ENCODE results near the gene SUSD1. TPM values are rescaled to one million over a fixed set of nuclear protein-coding genes. Genes with fewer than 3 reads are reported as not detected.

The SUSD1 gene
- total and polyA plus RNA-seq, 2 of the 13 experiments (the other 11 are each of a cell fraction or from before 2014, with no cell fraction given), result 25.9 to 32.3 TPM

GRCh38 chr9:111994831-111995458, 180.2 kb downstream of the SUSD1 start:
- no peak overlapping the region for H3K4me3 ChIP-seq (replicated peaks in 1 of 3; ENCODE audit: insufficient read depth in 1 of 3, low read depth in 2 of 3, low read length in 3 of 3)
- in situ Hi-C loops (cut with HindIII; ENCODE audit: extremely low pct_ligation_motif_present, low pct_unique_long_range_greater_than_20kb) (no loop called here), intact Hi-C loops (cut with micrococcal nuclease; ENCODE audit: unreplicated experiment) (no loop called here)
- FAIRE-seq, result peak; percentile 42
- ChIA-PET CTCF (ENCODE audit: low intra/inter-chr PET ratio, low total read pairs) (no interaction called here), POLR2A (no interaction called here)
- no peak overlapping the region for H2AFZ ChIP-seq (ENCODE audit: low read length)
- no peaks in the 10 kb centered on the region for H4K20me1 ChIP-seq (ENCODE audit: insufficient read depth, low read length)
- H3K79me2 ChIP-seq (ENCODE audit: insufficient read depth, low read length), result no peaks in the 10 kb centered on the region
- no peak for ATAC-seq
- H3K4me2 ChIP-seq (ENCODE audit: low read depth, low read length), result no peak overlapping the region
- no peaks in the 10 kb centered on the region for H3K9me3 ChIP-seq (ENCODE audit: low read length)
- H3K27me3 ChIP-seq (ENCODE audit: control insufficient read depth in 1 of 2, insufficient read depth in 2 of 2, low read length in 2 of 2), result peaks cover 0 to 1% of the 10 kb centered on the region in 2 experiments; a peak in 1 of 5 replicates
- no TSS peak for BruUV-seq (replicated peaks)
- peaks cover 23% of the 10 kb centered on the region for H3K4me1 ChIP-seq (ENCODE audit: insufficient read depth, low read length)
- no peaks in the 10 kb centered on the region for H3K36me3 ChIP-seq (replicated peaks in 1 of 2; ENCODE audit: control insufficient read depth in 1 of 2, insufficient read depth in 2 of 2, low read length in 2 of 2)
- DNase-seq (ENCODE audit: low spot score), result no peak
- TF ChIP-seq ATF7 (IDR thresholded peaks at IDR 0.05), result no peak
- TF ChIP-seq ATF7 (CRISPR knock-in tag; IDR thresholded peaks at IDR 0.05), result no peak
- no peak for TF ChIP-seq AKAP8 (CRISPR knock-in tag; IDR thresholded peaks at IDR 0.05)
- TF ChIP-seq, protein P1, sequence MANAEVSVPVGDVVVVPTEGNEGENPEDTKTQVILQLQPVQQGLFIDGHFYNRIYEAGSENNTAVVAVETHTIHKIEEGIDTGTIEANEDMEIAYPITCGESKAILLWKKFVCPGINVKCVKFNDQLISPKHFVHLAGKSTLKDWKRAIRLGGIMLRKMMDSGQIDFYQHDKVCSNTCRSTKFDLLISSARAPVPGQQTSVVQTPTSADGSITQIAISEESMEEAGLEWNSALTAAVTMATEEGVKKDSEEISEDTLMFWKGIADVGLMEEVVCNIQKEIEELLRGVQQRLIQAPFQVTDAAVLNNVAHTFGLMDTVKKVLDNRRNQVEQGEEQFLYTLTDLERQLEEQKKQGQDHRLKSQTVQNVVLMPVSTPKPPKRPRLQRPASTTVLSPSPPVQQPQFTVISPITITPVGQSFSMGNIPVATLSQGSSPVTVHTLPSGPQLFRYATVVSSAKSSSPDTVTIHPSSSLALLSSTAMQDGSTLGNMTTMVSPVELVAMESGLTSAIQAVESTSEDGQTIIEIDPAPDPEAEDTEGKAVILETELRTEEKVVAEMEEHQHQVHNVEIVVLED (CRISPR knock-in tag; IDR thresholded peaks at IDR 0.05; ENCODE audit: borderline replicate concordance), result no peak
- no peak for TF ChIP-seq SIX4 (CRISPR knock-in tag; IDR thresholded peaks at IDR 0.05)
- TF ChIP-seq CREB1 (IDR thresholded peaks at IDR 0.05), result no peak
- no peak for TF ChIP-seq CREB1 (CRISPR knock-in tag; IDR thresholded peaks at IDR 0.05)
- no peak for TF ChIP-seq FLYWCH1 (CRISPR knock-in tag; IDR thresholded peaks at IDR 0.05)
- no peak for TF ChIP-seq ZNF761 (CRISPR knock-in tag; conservative IDR thresholded peaks at IDR 0.05)
- no peak for TF ChIP-seq ZNF33B (CRISPR knock-in tag; IDR thresholded peaks at IDR 0.05)
- TF ChIP-seq ZNF225 (CRISPR knock-in tag; IDR thresholded peaks at IDR 0.05), result no peak
- TF ChIP-seq ZNF350 (CRISPR knock-in tag; IDR thresholded peaks at IDR 0.05; ENCODE audit: borderline replicate concordance, low read depth), result no peak
- TF ChIP-seq, protein P2, sequence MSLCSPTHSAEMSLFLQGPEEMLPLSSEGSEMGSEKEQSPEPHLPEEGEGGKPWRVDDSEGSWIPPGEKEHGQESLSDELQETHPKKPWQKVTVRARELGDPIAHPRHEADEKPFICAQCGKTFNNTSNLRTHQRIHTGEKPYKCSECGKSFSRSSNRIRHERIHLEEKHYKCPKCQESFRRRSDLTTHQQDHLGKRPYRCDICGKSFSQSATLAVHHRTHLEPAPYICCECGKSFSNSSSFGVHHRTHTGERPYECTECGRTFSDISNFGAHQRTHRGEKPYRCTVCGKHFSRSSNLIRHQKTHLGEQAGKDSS (CRISPR knock-in tag; IDR thresholded peaks at IDR 0.05; ENCODE audit: borderline replicate concordance, low read depth), result no peak
- no peak for TF ChIP-seq ZFAT (CRISPR knock-in tag; conservative IDR thresholded peaks at IDR 0.05)
- TF ChIP-seq POGZ (CRISPR knock-in tag; IDR thresholded peaks at IDR 0.05), result no peak
- no peak for TF ChIP-seq ZNF773 (CRISPR knock-in tag; IDR thresholded peaks at IDR 0.05; ENCODE audit: borderline replicate concordance)
- TF ChIP-seq HNRNPUL1 (IDR thresholded peaks at IDR 0.05; ENCODE audit: low read depth, low read length), result no peak
- no peak overlapping the region for H3K9ac ChIP-seq (ENCODE audit: insufficient read depth, low read depth, low read length)
- 51% methylated on average over 10 of the region's 10 CpGs for WGBS (ENCODE audit: low lambda C conversion rate)
- no peak overlapping the region for H3K27ac ChIP-seq (ENCODE audit: extremely low read length, insufficient read depth, low read length)

Measured in HepG2 (cell line).